Erythroblast (primary cell): ENCODE measurements around the gene CLCF1.

Experiments used
- GATA1 ChIP-seq: IDR thresholded peaks from 2 replicates; pipeline ENCODE4 v1.6.1; 2011; ENCODE audit warnings: low read depth, mild to moderate bottlenecking, control low read depth, low read length, moderate library complexity
- POLR2A ChIP-seq: IDR thresholded peaks from 2 replicates; pipeline ENCODE4 v1.6.1; 2011; ENCODE audit warnings: mild to moderate bottlenecking, low read length

DNA sequence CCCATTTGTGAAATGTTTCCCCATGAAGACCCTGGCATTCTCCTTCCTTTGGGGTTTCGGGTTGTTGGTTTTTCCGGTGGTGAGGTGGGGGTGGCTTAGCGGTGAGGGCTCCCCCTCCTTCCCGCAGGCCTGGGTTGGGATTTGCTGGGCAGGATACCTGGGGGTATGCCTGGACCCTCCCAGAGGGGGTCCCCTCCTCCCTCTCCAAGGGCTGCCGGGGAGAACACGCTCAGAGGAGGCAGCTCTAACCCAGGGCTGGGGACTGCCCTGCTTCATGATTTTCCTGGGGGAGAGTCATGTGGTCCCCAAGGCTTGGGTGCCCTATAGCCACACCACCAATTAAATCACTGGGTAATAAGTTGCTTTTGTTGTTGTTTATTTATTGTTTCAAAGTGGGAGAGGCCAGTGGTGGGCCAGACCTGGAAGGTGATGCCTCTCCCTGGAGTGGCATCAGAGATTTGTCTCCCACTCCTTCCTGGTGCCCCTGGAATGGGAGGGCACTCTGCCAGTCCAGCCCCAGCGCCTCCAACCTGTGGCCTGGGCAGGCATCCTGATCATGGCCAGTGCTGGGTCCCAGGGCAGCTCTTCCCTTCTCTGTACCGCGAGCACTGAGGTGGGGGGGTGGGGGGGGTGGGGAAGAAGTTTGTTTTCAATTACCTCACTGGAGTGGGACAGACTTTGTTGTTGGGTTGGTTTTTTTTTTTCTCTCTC, 1.3 kb upstream of the CLCF1 start:
- TF ChIP-seq POLR2A = no peak
- no peak for TF ChIP-seq GATA1
